ENCODE results near the gene TFF1.

Gene TFF1

GRCh38 chr21:42358937-42359336, 7.4 kb downstream of the TFF1 start:
- peaks cover 29% of the 10 kb centered on the region for H3K9me3 Mint-ChIP-seq
- H3K27me3 Mint-ChIP-seq (ENCODE audit: low read depth), result peaks cover 29% of the 10 kb centered on the region
- H3K4me3 Mint-ChIP-seq, result no peak overlapping the region
- no peaks in the 10 kb centered on the region for H3K4me1 Mint-ChIP-seq
- no peak overlapping the region for H3K27ac Mint-ChIP-seq
- no peaks in the 10 kb centered on the region for H3K36me3 Mint-ChIP-seq (ENCODE audit: low read depth)
- no peak for TF ChIP-seq CTCF (IDR thresholded peaks at IDR 0.05; ENCODE audit: unreplicated experiment in 3 of 3)

- Mint-ChIP-seq H3K4me1 (no peaks in the 10 kb centered on the region), H3K36me3 (ENCODE audit: low read depth) (no peaks in the 10 kb centered on the region), H3K4me3 (no peak overlapping the region), H3K9me3 (peaks cover 29% of the 10 kb centered on the region), H3K27me3 (ENCODE audit: low read depth) (peaks cover 26% of the 10 kb centered on the region), H3K27ac (no peak overlapping the region)
- no peak for TF ChIP-seq CTCF (IDR thresholded peaks at IDR 0.05; ENCODE audit: unreplicated experiment in 3 of 3)
Measured at GRCh38 chr21:42358261-42358660, 8.1 kb downstream of the TFF1 start.

- Mint-ChIP-seq H3K36me3 (ENCODE audit: low read depth) (no peaks in the 10 kb centered on the region), H3K27ac (no peak overlapping the region), H3K4me1 (no peaks in the 10 kb centered on the region), H3K9me3 (peaks cover 29% of the 10 kb centered on the region), H3K27me3 (ENCODE audit: low read depth) (peaks cover 24% of the 10 kb centered on the region), H3K4me3 (no peak overlapping the region)
- no peak for TF ChIP-seq CTCF (IDR thresholded peaks at IDR 0.05; ENCODE audit: unreplicated experiment in 3 of 3)
Measured at GRCh38 chr21:42357307-42357706, 9.0 kb downstream of the TFF1 start.

- Mint-ChIP-seq H3K36me3 (ENCODE audit: low read depth) (no peaks in the 10 kb centered on the region), H3K27me3 (ENCODE audit: low read depth) (peaks cover 17% of the 10 kb centered on the region), H3K4me3 (no peak overlapping the region), H3K27ac (no peak overlapping the region), H3K4me1 (no peaks in the 10 kb centered on the region), H3K9me3 (peaks cover 29% of the 10 kb centered on the region)
- no peak for TF ChIP-seq CTCF (IDR thresholded peaks at IDR 0.05; ENCODE audit: unreplicated experiment in 3 of 3)
Measured at GRCh38 chr21:42356650-42357049, 9.7 kb downstream of the TFF1 start.

- Mint-ChIP-seq H3K27me3 (ENCODE audit: low read depth) (peaks cover 15% of the 10 kb centered on the region), H3K4me3 (no peak overlapping the region), H3K36me3 (ENCODE audit: low read depth) (no peaks in the 10 kb centered on the region), H3K27ac (no peak overlapping the region), H3K4me1 (no peaks in the 10 kb centered on the region), H3K9me3 (peaks cover 29% of the 10 kb centered on the region)
- no peak for TF ChIP-seq CTCF (IDR thresholded peaks at IDR 0.05; ENCODE audit: unreplicated experiment in 3 of 3)
Measured at GRCh38 chr21:42356046-42356445, 10.3 kb downstream of the TFF1 start.

GRCh38 chr21:42353623-42354022, 12.7 kb downstream of the TFF1 start:
- H3K27me3 Mint-ChIP-seq (ENCODE audit: low read depth), result peaks cover 13% of the 10 kb centered on the region
- no peak overlapping the region for H3K27ac Mint-ChIP-seq
- H3K4me3 Mint-ChIP-seq, result no peak overlapping the region
- no peak for TF ChIP-seq CTCF (IDR thresholded peaks at IDR 0.05; ENCODE audit: unreplicated experiment in 3 of 3)
- H3K36me3 Mint-ChIP-seq (ENCODE audit: low read depth), result no peaks in the 10 kb centered on the region
- H3K9me3 Mint-ChIP-seq, result peaks cover 29% of the 10 kb centered on the region
- no peaks in the 10 kb centered on the region for H3K4me1 Mint-ChIP-seq

Measured in nephron (organoid).